GM23338 (cell line): ENCODE measurements around the gene SUGCT. TPM values are rescaled to one million over a fixed set of nuclear protein-coding genes. Genes with fewer than 3 reads are reported as not detected.

Source experiments
- ATAC-seq: fragments of 200-7000 bp; cut with Tn5 transposase; 3 replicates; pipeline ENCODE4 v1.9.1; 2020
- DNase-seq: peaks from one replicate; pipeline ENCODE4 v3.0.0-alpha.2; 2015; ENCODE audit warnings: low spot score
- H2AFZ ChIP-seq: fragments of 200-600 bp; sonication (generic); 2 replicates; pipeline ENCODE4 v1.8.0; 2016; ENCODE audit warnings: antibody characterized with exemption, mild to moderate bottlenecking, moderate library complexity
- H3F3A ChIP-seq: fragments of 200-600 bp; sonication (generic); replicated peaks from 2 replicates; pipeline ENCODE4 v1.8.0; 2017; ENCODE audit warnings: antibody characterized with exemption, mixed run types, low read depth
- H3K27ac ChIP-seq: fragments of 200-600 bp; sonication (generic); 2 replicates; pipeline ENCODE4 v1.6.1; 2016; ENCODE audit warnings: low read depth
- H3K27me3 ChIP-seq: fragments of 200-600 bp; sonication (generic); 2 replicates; pipeline ENCODE4 v1.8.0; 2016; ENCODE audit warnings: mild to moderate bottlenecking, mixed run types, moderate library complexity; ENCODE audit not compliant: insufficient read depth
- H3K36me3 ChIP-seq: fragments of 200-600 bp; sonication (generic); 2 replicates; pipeline ENCODE4 v1.8.0; 2016; ENCODE audit warnings: mild to moderate bottlenecking; ENCODE audit not compliant: insufficient read depth
- H3K4me1 ChIP-seq: fragments of 200-600 bp; sonication (generic); 2 replicates; pipeline ENCODE4 v1.8.0; 2016; ENCODE audit warnings: mild to moderate bottlenecking, moderate library complexity; ENCODE audit not compliant: insufficient read depth
- H3K4me2 ChIP-seq: fragments of 200-600 bp; sonication (generic); 2 replicates; pipeline ENCODE4 v1.7.1; 2017; ENCODE audit warnings: mixed run types
- H3K4me3 ChIP-seq: fragments of 200-600 bp; sonication (generic); 2 replicates; pipeline ENCODE4 v1.6.1; 2016; ENCODE audit warnings: mixed run types
- H3K79me2 ChIP-seq: fragments of 200-600 bp; sonication (generic); replicated peaks from 2 replicates; pipeline ENCODE4 v1.8.0; 2017; ENCODE audit warnings: mild to moderate bottlenecking; ENCODE audit not compliant: insufficient read depth
- H3K9me2 ChIP-seq: fragments of 200-600 bp; sonication (generic); 2 replicates; pipeline ENCODE4 v1.8.0; 2017; ENCODE audit not compliant: insufficient read depth
- H4K20me1 ChIP-seq: fragments of 200-600 bp; sonication (generic); replicated peaks from 2 replicates; pipeline ENCODE4 v1.8.0; 2017; ENCODE audit warnings: mild to moderate bottlenecking; ENCODE audit not compliant: insufficient read depth
- H3K27ac Mint-ChIP-seq: 2 replicates; pipeline ENCODE4 v1.8.0; 2020; ENCODE audit warnings: inconsistent platforms, mild to moderate bottlenecking, moderate library complexity, mixed read lengths
- H3K27me3 Mint-ChIP-seq: 3 replicates; pipeline ENCODE4 v1.8.0; 2022; ENCODE audit warnings: low read depth, mild to moderate bottlenecking, moderate library complexity, mixed read lengths, inconsistent platforms; ENCODE audit not compliant: insufficient read depth, poor library complexity
- H3K36me3 Mint-ChIP-seq: 3 replicates; pipeline ENCODE4 v1.8.0; 2021; ENCODE audit warnings: low read depth, mild to moderate bottlenecking, inconsistent platforms, moderate library complexity, mixed read lengths
- H3K4me1 Mint-ChIP-seq: 3 replicates; pipeline ENCODE4 v1.8.0; 2020; ENCODE audit warnings: mild to moderate bottlenecking, inconsistent platforms, mixed read lengths
- H3K4me3 Mint-ChIP-seq: 3 replicates; pipeline ENCODE4 v1.8.0; 2021; ENCODE audit warnings: moderate library complexity, mild to moderate bottlenecking, inconsistent platforms, mixed read lengths
- H3K9me3 Mint-ChIP-seq: 3 replicates; pipeline ENCODE4 v1.8.0; 2020; ENCODE audit warnings: moderate library complexity, mild to moderate bottlenecking, inconsistent platforms, mixed read lengths
- CREB1 ChIP-seq: fragments of 250-450 bp; sonication (Bioruptor Pico); IDR thresholded peaks from 2 replicates; pipeline ENCODE4 v1.5.0; 2020; ENCODE audit warnings: low read depth, mild to moderate bottlenecking, moderate library complexity
- CTCF ChIP-seq, 2 experiments: fragments of 200-600 bp in 1 of 2; sonication (generic) in 1 of 2; conservative IDR thresholded peaks; 2 replicates each; pipeline versions ENCODE4 v1.5.1 to v1.6.1; 2016 to 2017; ENCODE audit warnings: antibody characterized with exemption in 2 of 2, low read depth in 2 of 2, mild to moderate bottlenecking in 2 of 2, moderate library complexity in 1 of 2
- ETS1 ChIP-seq: IDR thresholded peaks from 2 replicates; pipeline ENCODE4 v1.6.1; 2016; ENCODE audit warnings: antibody characterized with exemption
- EZH2 ChIP-seq: fragments of 200-600 bp; sonication (generic); IDR thresholded peaks from one replicate; pipeline ENCODE4 v1.8.0; 2017; ENCODE audit warnings: antibody characterized with exemption, mild to moderate bottlenecking, low read depth; ENCODE audit not compliant: unreplicated experiment
- EZH2phosphoT487 ChIP-seq: fragments of 200-600 bp; sonication (generic); IDR thresholded peaks from one replicate; pipeline ENCODE4 v1.8.1; 2018; ENCODE audit warnings: antibody characterized with exemption; ENCODE audit not compliant: unreplicated experiment
- JUNB ChIP-seq: IDR thresholded peaks from one replicate; pipeline ENCODE4 v1.6.1; 2016; ENCODE audit warnings: antibody characterized with exemption; ENCODE audit not compliant: unreplicated experiment
- NANOG ChIP-seq: IDR thresholded peaks from 2 replicates; pipeline ENCODE4 v1.6.1; 2016; ENCODE audit warnings: antibody characterized with exemption, borderline replicate concordance
- POLR2AphosphoS5 ChIP-seq: IDR thresholded peaks from 2 replicates; pipeline ENCODE4 v1.6.1; 2016; ENCODE audit warnings: antibody characterized with exemption, low read depth
- REST ChIP-seq: IDR thresholded peaks from one replicate; pipeline ENCODE4 v1.6.1; 2018; ENCODE audit warnings: antibody characterized with exemption; ENCODE audit not compliant: unreplicated experiment
- STAT1 ChIP-seq: IDR thresholded peaks from one replicate; pipeline ENCODE4 v1.6.1; 2016; ENCODE audit warnings: antibody characterized with exemption; ENCODE audit not compliant: unreplicated experiment
- ZNF114 ChIP-seq: fragments of 250-450 bp; sonication (Bioruptor Pico); IDR thresholded peaks from 2 replicates; pipeline ENCODE4 v1.5.0; 2020; ENCODE audit warnings: mild to moderate bottlenecking, moderate library complexity
- ZNF331 ChIP-seq: fragments of 250-450 bp; sonication (Bioruptor Pico); IDR thresholded peaks from 2 replicates; pipeline ENCODE4 v1.5.0; 2020; ENCODE audit warnings: low read depth, mild to moderate bottlenecking, moderate library complexity
- ZNF462 ChIP-seq: fragments of 250-450 bp; sonication (Bioruptor Pico); IDR thresholded peaks from 2 replicates; pipeline ENCODE4 v1.5.0; 2020; ENCODE audit warnings: mild to moderate bottlenecking, moderate library complexity
- polyA plus RNA-seq: library from polyadenylated mRNA; unstranded; fragments of >200 nt; fragmentation: Nextera tagmentation; extraction: Ambion mirVana; gene quantifications from 2 replicates; pipeline ENCODE4 v1.2.1, GENCODE V29; 2016
- total RNA-seq: library from RNA; depleted of rRNA; stranded (reverse); fragments of >200 nt; shearing (Covaris generic); gene quantifications from 2 replicates; pipeline ENCODE4 v1.2.3, GENCODE V29; 2014

Gene SUGCT
- total and polyA plus RNA-seq, 2 experiments from 2014 or later = 4.2 to 5.6 TPM

- TF ChIP-seq POLR2AphosphoS5 (no peak), STAT1 (no peak), NANOG (no peak), ZNF331 (no peak)
These were observed 171.8 kb downstream of the SUGCT start (continued) for GRCh38 chr7:40306596-40306995.

GRCh38 chr7:40310258-40310657 lies 175.5 kb downstream of the SUGCT start:
- H3K4me3 Mint-ChIP-seq = no peak overlapping the region
- DNase-seq = no peak
- ATAC-seq = no peak

More at GRCh38 chr7:40310258-40310657, 175.5 kb downstream of the SUGCT start:
- H3K27ac ChIP-seq = no peak overlapping the region
- H3K4me2 ChIP-seq = no peak overlapping the region
- TF ChIP-seq POLR2AphosphoS5 (no peak), ZNF114 (no peak), EZH2 (no peak), JUNB (no peak), EZH2phosphoT487 (no peak), ETS1 (no peak), NANOG (no peak), STAT1 (no peak), REST (no peak), CTCF (conservative IDR thresholded peaks at IDR 0.05; ENCODE audit: low read depth in 2 of 2) (no peak), CREB1 (CRISPR knock-in tag) (no peak), ZNF462 (CRISPR knock-in tag) (no peak), ZNF331 (no peak)
- no peaks in the 10 kb centered on the region for H3F3A ChIP-seq
- peaks cover 2% of the 10 kb centered on the region; the same call in 1 of the 2 replicates for H3K4me1 ChIP-seq
- Mint-ChIP-seq H3K4me1 (peaks cover 8% of the 10 kb centered on the region), H3K9me3 (no peaks in the 10 kb centered on the region; the same call in 2 of the 3 replicates), H3K27me3 (no peaks in the 10 kb centered on the region), H3K27ac (no peak overlapping the region), H3K36me3 (no peaks in the 10 kb centered on the region)
- no peak overlapping the region for H2AFZ ChIP-seq
- H3K4me3 ChIP-seq = no peak overlapping the region
- H3K9me2 ChIP-seq = no peaks in the 10 kb centered on the region
- no peaks in the 10 kb centered on the region for H4K20me1 ChIP-seq
- no peaks in the 10 kb centered on the region for H3K79me2 ChIP-seq
- H3K36me3 ChIP-seq = no peaks in the 10 kb centered on the region
- no peaks in the 10 kb centered on the region for H3K27me3 ChIP-seq
